Measurements from ENCODE around the gene RALGPS2.
"Not testable (repeated sequence)": the region's sequence is repeated elsewhere in the genome, so short reads cannot be mapped to it uniquely, and the experiment has no call there.

RALGPS2 gene

GRCh38 chr1:178847396-178847849 lies 122.4 kb downstream of the RALGPS2 start:
- Histone ChIP-seq H3K27ac (ENCODE audit: insufficient read depth, low read depth, low read length, poor library complexity, severe bottlenecking) (no peak overlapping the region), H3K27me3 (ENCODE audit: control insufficient read depth, insufficient read depth, low read length, poor library complexity, severe bottlenecking) (no peaks in the 10 kb centered on the region), H3K4me1 (ENCODE audit: control insufficient read depth, insufficient read depth, low read length) (no peaks in the 10 kb centered on the region), H3K4me3 (ENCODE audit: insufficient read depth, low read depth, low read length) (no peak overlapping the region), H3K36me3 (ENCODE audit: control insufficient read depth, insufficient read depth, low read length) (no peaks in the 10 kb centered on the region), H3K9me3 (ENCODE audit: control insufficient read depth, low read length) (no peaks in the 10 kb centered on the region)
- 96 to 97% methylated on average over 2 of the region's 2 CpGs for WGBS, 2 experiments

DNA sequence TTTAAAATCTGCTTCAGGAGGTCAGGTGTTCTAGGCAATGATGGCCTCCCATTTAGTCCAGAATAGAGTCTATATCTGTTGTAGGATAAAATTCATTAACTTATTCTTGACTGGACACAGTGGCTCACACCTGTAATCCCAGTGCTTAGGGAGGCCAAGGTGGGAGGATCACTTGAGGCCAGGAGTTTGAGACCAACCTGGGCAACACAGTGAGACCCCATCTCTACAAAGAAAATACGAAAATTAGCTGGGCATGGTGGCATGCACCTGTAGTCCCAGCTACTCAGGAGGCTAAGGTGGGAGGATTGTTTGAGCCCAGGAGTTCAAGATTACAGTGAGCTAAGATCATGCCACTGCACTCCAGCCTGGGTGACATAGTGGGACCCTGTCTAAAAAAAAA lies 122.9 kb downstream of the RALGPS2 start:
- not testable (repeated sequence) for H3K27me3 ChIP-seq (ENCODE audit: control insufficient read depth, insufficient read depth, low read length, poor library complexity, severe bottlenecking); H3K9me3 ChIP-seq (ENCODE audit: control insufficient read depth, low read length); H3K4me1 ChIP-seq (ENCODE audit: control insufficient read depth, insufficient read depth, low read length); H3K4me3 ChIP-seq (ENCODE audit: insufficient read depth, low read depth, low read length); H3K36me3 ChIP-seq (ENCODE audit: control insufficient read depth, insufficient read depth, low read length); H3K27ac ChIP-seq (ENCODE audit: insufficient read depth, low read depth, low read length, poor library complexity, severe bottlenecking)
- WGBS, 2 experiments: 89 to 100% methylated on average over 1 of the region's 1 CpG

DNA sequence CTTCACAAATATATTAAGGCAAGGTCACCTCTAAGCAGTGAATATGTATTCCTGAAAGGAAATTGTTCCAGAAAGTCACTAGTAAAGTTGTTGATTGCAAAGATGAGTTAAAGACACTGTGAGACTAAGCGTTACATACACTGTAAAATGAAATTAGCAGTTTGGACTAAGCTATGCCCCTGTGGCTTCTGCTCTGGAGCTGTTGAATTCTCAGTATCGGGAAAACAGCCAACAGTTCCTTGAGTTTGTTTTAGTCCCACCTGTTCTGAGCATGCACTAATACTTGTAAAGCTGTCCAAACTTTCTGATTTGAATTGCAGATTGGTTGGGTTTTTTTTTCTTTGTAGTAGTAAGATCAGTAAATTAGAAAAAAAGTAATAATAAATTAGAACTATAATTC lies 124.9 kb downstream of the RALGPS2 start:
- Histone ChIP-seq H3K36me3 (ENCODE audit: control insufficient read depth, insufficient read depth, low read length) (no peaks in the 10 kb centered on the region), H3K27ac (ENCODE audit: insufficient read depth, low read depth, low read length, poor library complexity, severe bottlenecking) (no peak overlapping the region), H3K4me1 (ENCODE audit: control insufficient read depth, insufficient read depth, low read length) (no peaks in the 10 kb centered on the region), H3K27me3 (ENCODE audit: control insufficient read depth, insufficient read depth, low read length, poor library complexity, severe bottlenecking) (no peaks in the 10 kb centered on the region), H3K9me3 (ENCODE audit: control insufficient read depth, low read length) (no peaks in the 10 kb centered on the region), H3K4me3 (ENCODE audit: insufficient read depth, low read depth, low read length) (no peak overlapping the region)
- 90 to 99% methylated on average over 2 of the region's 2 CpGs for WGBS, 2 experiments

- Histone ChIP-seq H3K27ac (ENCODE audit: insufficient read depth, low read depth, low read length, poor library complexity, severe bottlenecking) (no peak overlapping the region), H3K9me3 (ENCODE audit: control insufficient read depth, low read length) (no peaks in the 10 kb centered on the region), H3K36me3 (ENCODE audit: control insufficient read depth, insufficient read depth, low read length) (no peaks in the 10 kb centered on the region), H3K4me1 (ENCODE audit: control insufficient read depth, insufficient read depth, low read length) (no peaks in the 10 kb centered on the region), H3K27me3 (ENCODE audit: control insufficient read depth, insufficient read depth, low read length, poor library complexity, severe bottlenecking) (no peaks in the 10 kb centered on the region), H3K4me3 (ENCODE audit: insufficient read depth, low read depth, low read length) (no peak overlapping the region)
- WGBS, 2 experiments: 100% methylated on average over 2 of the region's 2 CpGs; no CpG with 5 or more reads in 1 of the 2 experiments
Observed at GRCh38 chr1:178857126-178857525, 132.1 kb downstream of the RALGPS2 start.

GRCh38 chr1:178862416-178862815 lies 137.4 kb downstream of the RALGPS2 start:
- H3K27ac ChIP-seq (ENCODE audit: insufficient read depth, low read depth, low read length, poor library complexity, severe bottlenecking): no peak overlapping the region
- no peak overlapping the region for H3K4me3 ChIP-seq (ENCODE audit: insufficient read depth, low read depth, low read length)
- H3K4me1 ChIP-seq (ENCODE audit: control insufficient read depth, insufficient read depth, low read length): no peaks in the 10 kb centered on the region
- no peaks in the 10 kb centered on the region for H3K36me3 ChIP-seq (ENCODE audit: control insufficient read depth, insufficient read depth, low read length)
- no peaks in the 10 kb centered on the region for H3K27me3 ChIP-seq (ENCODE audit: control insufficient read depth, insufficient read depth, low read length, poor library complexity, severe bottlenecking)
- 93 to 99% methylated on average over 2 of the region's 3 CpGs for WGBS, 2 experiments
- no peaks in the 10 kb centered on the region for H3K9me3 ChIP-seq (ENCODE audit: control insufficient read depth, low read length)

DNA sequence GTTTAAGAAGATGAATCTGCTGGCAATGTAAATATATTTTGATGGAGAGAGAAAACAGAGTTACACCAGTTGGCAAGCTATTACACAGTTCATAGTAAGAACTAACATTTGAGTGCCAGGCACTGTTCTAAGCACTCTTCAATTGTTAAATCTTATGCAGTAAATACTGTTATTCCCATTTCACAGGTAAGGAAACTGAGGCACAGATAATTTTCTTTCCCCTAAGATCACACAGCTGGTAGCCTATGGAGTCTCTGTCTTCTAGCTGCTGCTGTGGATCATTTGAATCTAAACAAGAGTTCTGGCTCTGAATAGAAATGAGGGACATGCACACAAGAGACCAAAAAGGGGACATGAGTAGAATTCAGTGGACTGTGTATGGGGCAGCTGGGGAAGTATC lies 137.8 kb downstream of the RALGPS2 start:
- H3K27ac ChIP-seq (ENCODE audit: insufficient read depth, low read depth, low read length, poor library complexity, severe bottlenecking): no peak overlapping the region
- H3K4me1 ChIP-seq (ENCODE audit: control insufficient read depth, insufficient read depth, low read length): no peaks in the 10 kb centered on the region
- H3K36me3 ChIP-seq (ENCODE audit: control insufficient read depth, insufficient read depth, low read length): no peaks in the 10 kb centered on the region
- H3K9me3 ChIP-seq (ENCODE audit: control insufficient read depth, low read length): no peaks in the 10 kb centered on the region
- no peak overlapping the region for H3K4me3 ChIP-seq (ENCODE audit: insufficient read depth, low read depth, low read length)
- H3K27me3 ChIP-seq (ENCODE audit: control insufficient read depth, insufficient read depth, low read length, poor library complexity, severe bottlenecking): no peaks in the 10 kb centered on the region

DNA sequence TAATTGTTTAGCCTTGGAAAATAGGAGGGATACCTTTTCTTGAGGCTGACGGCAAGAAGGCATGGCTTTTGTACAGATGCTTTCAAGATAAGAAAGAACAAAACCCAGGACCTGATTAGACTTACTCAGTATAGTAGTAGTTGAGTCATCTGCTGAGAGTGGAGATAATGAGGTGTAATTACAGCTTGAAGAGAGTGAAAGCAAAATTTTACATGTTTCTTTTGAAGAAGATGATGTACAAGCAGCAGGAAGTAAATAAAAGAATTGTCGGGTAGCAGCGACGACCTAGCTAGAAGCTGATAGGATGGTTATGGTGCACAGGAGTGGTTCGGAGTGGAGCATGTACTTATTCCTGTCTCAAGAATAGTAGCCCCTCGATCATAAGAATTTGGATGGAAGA lies 139.3 kb downstream of the RALGPS2 start:
- no peak overlapping the region for H3K27ac ChIP-seq (ENCODE audit: insufficient read depth, low read depth, low read length, poor library complexity, severe bottlenecking)

GRCh38 chr1:178867670-178868069 lies 142.6 kb downstream of the RALGPS2 start:
- H3K4me3 ChIP-seq (ENCODE audit: insufficient read depth, low read depth, low read length): no peak overlapping the region
- no peak overlapping the region for H3K27ac ChIP-seq (ENCODE audit: insufficient read depth, low read depth, low read length, poor library complexity, severe bottlenecking)
- H3K27me3 ChIP-seq (ENCODE audit: control insufficient read depth, insufficient read depth, low read length, poor library complexity, severe bottlenecking): no peaks in the 10 kb centered on the region
- H3K36me3 ChIP-seq (ENCODE audit: control insufficient read depth, insufficient read depth, low read length): no peaks in the 10 kb centered on the region
- H3K4me1 ChIP-seq (ENCODE audit: control insufficient read depth, insufficient read depth, low read length): peaks cover 5% of the 10 kb centered on the region
- WGBS, 2 experiments: 90 to 92% methylated on average over 2 to 5 of the region's 5 CpGs
- H3K9me3 ChIP-seq (ENCODE audit: control insufficient read depth, low read length): no peaks in the 10 kb centered on the region

More for the DNA sequence above, 139.3 kb downstream of the RALGPS2 start:
- no peak overlapping the region for H3K4me3 ChIP-seq (ENCODE audit: insufficient read depth, low read depth, low read length)
- H3K4me1 ChIP-seq (ENCODE audit: control insufficient read depth, insufficient read depth, low read length): no peaks in the 10 kb centered on the region
- H3K36me3 ChIP-seq (ENCODE audit: control insufficient read depth, insufficient read depth, low read length): no peaks in the 10 kb centered on the region
- WGBS, 2 experiments: 96 to 98% methylated on average over 5 to 6 of the region's 6 CpGs
- H3K27me3 ChIP-seq (ENCODE audit: control insufficient read depth, insufficient read depth, low read length, poor library complexity, severe bottlenecking): no peaks in the 10 kb centered on the region
- no peaks in the 10 kb centered on the region for H3K9me3 ChIP-seq (ENCODE audit: control insufficient read depth, low read length)

- Histone ChIP-seq H3K36me3 (ENCODE audit: control insufficient read depth, insufficient read depth, low read length) (no peaks in the 10 kb centered on the region), H3K4me1 (ENCODE audit: control insufficient read depth, insufficient read depth, low read length) (peaks cover 5% of the 10 kb centered on the region), H3K9me3 (ENCODE audit: control insufficient read depth, low read length) (no peaks in the 10 kb centered on the region), H3K4me3 (ENCODE audit: insufficient read depth, low read depth, low read length) (no peak overlapping the region), H3K27ac (ENCODE audit: insufficient read depth, low read depth, low read length, poor library complexity, severe bottlenecking) (no peak overlapping the region), H3K27me3 (ENCODE audit: control insufficient read depth, insufficient read depth, low read length, poor library complexity, severe bottlenecking) (no peaks in the 10 kb centered on the region)
- WGBS, 2 experiments: 82% methylated on average over 1 of the region's 1 CpG; no CpG with 5 or more reads in 1 of the 2 experiments
Observed at GRCh38 chr1:178868706-178869105, 143.7 kb downstream of the RALGPS2 start.

GRCh38 chr1:178869119-178869697 lies 144.2 kb downstream of the RALGPS2 start:
- H3K27me3 ChIP-seq (ENCODE audit: control insufficient read depth, insufficient read depth, low read length, poor library complexity, severe bottlenecking): no peaks in the 10 kb centered on the region
- peaks cover 5% of the 10 kb centered on the region for H3K4me1 ChIP-seq (ENCODE audit: control insufficient read depth, insufficient read depth, low read length)
- no peaks in the 10 kb centered on the region for H3K36me3 ChIP-seq (ENCODE audit: control insufficient read depth, insufficient read depth, low read length)
- no peak overlapping the region for H3K27ac ChIP-seq (ENCODE audit: insufficient read depth, low read depth, low read length, poor library complexity, severe bottlenecking)
- H3K4me3 ChIP-seq (ENCODE audit: insufficient read depth, low read depth, low read length): no peak overlapping the region
- no peaks in the 10 kb centered on the region for H3K9me3 ChIP-seq (ENCODE audit: control insufficient read depth, low read length)
- WGBS, 2 experiments: 20 to 29% methylated on average over 3 of the region's 3 CpGs

GRCh38 chr1:178870221-178870620 lies 145.2 kb downstream of the RALGPS2 start:
- H3K36me3 ChIP-seq (ENCODE audit: control insufficient read depth, insufficient read depth, low read length): no peaks in the 10 kb centered on the region
- peaks cover 5% of the 10 kb centered on the region for H3K4me1 ChIP-seq (ENCODE audit: control insufficient read depth, insufficient read depth, low read length)
- H3K4me3 ChIP-seq (ENCODE audit: insufficient read depth, low read depth, low read length): no peak overlapping the region
- 60 to 78% methylated on average over 1 of the region's 1 CpG for whole genome bisulfite sequencing, 2 experiments
- no peaks in the 10 kb centered on the region for H3K27me3 ChIP-seq (ENCODE audit: control insufficient read depth, insufficient read depth, low read length, poor library complexity, severe bottlenecking)
- H3K9me3 ChIP-seq (ENCODE audit: control insufficient read depth, low read length): no peaks in the 10 kb centered on the region
- no peak overlapping the region for H3K27ac ChIP-seq (ENCODE audit: insufficient read depth, low read depth, low read length, poor library complexity, severe bottlenecking)
